NCI-H2081 treated with DMSO at 0.1 percent for 48 hours (cell line): ENCODE measurements around the gene LCMT2.

Source experiments
- DNase-seq: peaks from one replicate; lab custom pipeline; 2025; lab: John Stamatoyannopoulos, UW

LCMT2 gene

GRCh38 chr15:43274136-43274535, 56.2 kb downstream of the LCMT2 start:
- DNase-seq = no peak
